GM23248 (cell line): Measurements from ENCODE around the gene ANO6. TPM values are rescaled to one million over a fixed set of nuclear protein-coding genes. Genes with fewer than 3 reads are reported as not detected.

ENCODE experiments used
- DNase-seq: peaks from one replicate; pipeline ENCODE4 v3.0.0-alpha.2; 2015
- H2AFZ ChIP-seq: fragments of 200-600 bp; sonication (generic); 2 replicates; pipeline ENCODE4 v1.6.1; 2016; ENCODE audit warnings: antibody characterized with exemption
- H3F3A ChIP-seq: fragments of 200-600 bp; sonication (generic); 2 replicates; pipeline ENCODE4 v1.6.1; 2016; ENCODE audit warnings: mild to moderate bottlenecking, antibody characterized with exemption, mixed run types; ENCODE audit not compliant: insufficient read depth
- H3K27ac ChIP-seq: fragments of 200-600 bp; sonication (generic); 2 replicates; pipeline ENCODE4 v1.5.1; 2016; ENCODE audit warnings: mild to moderate bottlenecking
- H3K27me3 ChIP-seq: fragments of 200-600 bp; sonication (generic); replicated peaks from 2 replicates; pipeline ENCODE4 v1.6.1; 2016; ENCODE audit warnings: mild to moderate bottlenecking; ENCODE audit not compliant: insufficient read depth
- H3K36me3 ChIP-seq: fragments of 200-600 bp; sonication (generic); 2 replicates; pipeline ENCODE4 v1.6.1; 2016; ENCODE audit warnings: low read depth, mild to moderate bottlenecking
- H3K4me1 ChIP-seq: fragments of 200-600 bp; sonication (generic); 2 replicates; pipeline ENCODE4 v1.6.1; 2016; ENCODE audit warnings: mild to moderate bottlenecking; ENCODE audit not compliant: insufficient read depth
- H3K4me2 ChIP-seq: fragments of 200-600 bp; sonication (generic); one replicate; pipeline ENCODE4 v1.6.1; 2016; ENCODE audit warnings: mild to moderate bottlenecking; ENCODE audit not compliant: unreplicated experiment
- H3K4me3 ChIP-seq: fragments of 200-600 bp; sonication (generic); 2 replicates; pipeline ENCODE4 v1.5.1; 2016; ENCODE audit warnings: mild to moderate bottlenecking
- H3K79me2 ChIP-seq: fragments of 200-600 bp; sonication (generic); 2 replicates; pipeline ENCODE4 v1.6.1; 2016; ENCODE audit warnings: mild to moderate bottlenecking; ENCODE audit not compliant: insufficient read depth
- H3K9ac ChIP-seq: fragments of 200-600 bp; sonication (generic); 2 replicates; pipeline ENCODE4 v1.6.1; 2016; ENCODE audit warnings: mild to moderate bottlenecking
- H3K9me2 ChIP-seq: fragments of 200-600 bp; sonication (generic); 2 replicates; pipeline ENCODE4 v1.6.1; 2016; ENCODE audit warnings: mixed run types, mild to moderate bottlenecking, moderate library complexity; ENCODE audit not compliant: insufficient read depth
- H3K9me3 ChIP-seq: fragments of 200-600 bp; sonication (generic); one replicate; pipeline ENCODE4 v1.6.1; 2017; ENCODE audit warnings: low read depth
- H4K20me1 ChIP-seq: fragments of 200-600 bp; sonication (generic); 2 replicates; pipeline ENCODE4 v1.6.0; 2016; ENCODE audit not compliant: insufficient read depth
- EZH2 ChIP-seq: fragments of 200-600 bp; sonication (generic); IDR thresholded peaks from 2 replicates; pipeline ENCODE4 v1.6.1; 2018; ENCODE audit warnings: antibody characterized with exemption, mild to moderate bottlenecking; ENCODE audit not compliant: insufficient read depth, poor library complexity, severe bottlenecking
- EZH2phosphoT487 ChIP-seq: fragments of 200-600 bp; sonication (generic); IDR thresholded peaks from 2 replicates; pipeline ENCODE4 v1.6.1; 2018; ENCODE audit warnings: antibody characterized with exemption, moderate library complexity, mild to moderate bottlenecking, low read depth; ENCODE audit not compliant: insufficient read depth
- WGBS, 2 experiments: methylation state at CpG; one replicate each; pipeline ENCODE4 v1.1.6; 2015 to 2017; ENCODE audit warnings: low lambda C conversion rate in 2 of 2, low coverage in 1 of 2; ENCODE audit errors: missing lambda C conversion rate in 2 of 2; 5-methylcytosine and 5-hydroxymethylcytosine counted together
- in situ Hi-C: fragments of 300-500 bp; cut with MboI; formaldehyde crosslinking; loops from 2 replicates; pipeline ENCODE4 v1.15.0; 2020
- polyA plus RNA-seq: library from polyadenylated mRNA; unstranded; fragments of >200 nt; fragmentation: Nextera tagmentation; extraction: Ambion mirVana; gene quantifications from 2 replicates; pipeline ENCODE4 v1.2.1, GENCODE V29; 2016
- total RNA-seq: library from RNA; depleted of rRNA; stranded (reverse); fragments of >200 nt; shearing (Covaris generic); gene quantifications from 2 replicates; pipeline ENCODE4 v1.2.3, GENCODE V29; 2014

The ANO6 gene
- total and polyA plus RNA-seq, 2 experiments from 2014 or later = 50.1 to 65.4 TPM

GRCh38 chr12:45431126-45431525, 215.2 kb downstream of the ANO6 start:
- Histone ChIP-seq H3K36me3 (peaks cover 17% of the 10 kb centered on the region; the same call in 1 of the 2 replicates), H3K4me3 (no peak overlapping the region), H3K27me3 (no peaks in the 10 kb centered on the region), H3K9me3 (no peaks in the 10 kb centered on the region), H3K4me1 (peaks cover 1% of the 10 kb centered on the region; the same call in 1 of the 2 replicates), H4K20me1 (no peaks in the 10 kb centered on the region), H2AFZ (no peak overlapping the region), H3K4me2 (no peak overlapping the region), H3K79me2 (no peaks in the 10 kb centered on the region), H3K27ac (no peak overlapping the region), H3F3A (0 out of 2 replicates have a peak, but pooled peaks cover under 1% of the 10 kb centered on the region), H3K9me2 (no peaks in the 10 kb centered on the region), H3K9ac (no peak overlapping the region)
- DNase-seq = no peak
- in situ Hi-C loops = no loop called here
- TF ChIP-seq EZH2phosphoT487 = no peak
- no peak for TF ChIP-seq EZH2
- 98% methylated on average over 5 of the region's 5 CpGs for WGBS, 2 experiments

GRCh38 chr12:45432710-45433109, 216.8 kb downstream of the ANO6 start:
- Histone ChIP-seq H4K20me1 (no peaks in the 10 kb centered on the region), H2AFZ (no peak overlapping the region), H3K27me3 (no peaks in the 10 kb centered on the region), H3K9me3 (no peaks in the 10 kb centered on the region), H3K27ac (no peak overlapping the region), H3K79me2 (no peaks in the 10 kb centered on the region), H3F3A (no peaks in the 10 kb centered on the region), H3K4me2 (no peak overlapping the region), H3K4me1 (no peaks in the 10 kb centered on the region), H3K9ac (no peak overlapping the region), H3K4me3 (no peak overlapping the region), H3K36me3 (peaks cover 17% of the 10 kb centered on the region; the same call in 1 of the 2 replicates), H3K9me2 (no peaks in the 10 kb centered on the region)
- in situ Hi-C loops = no loop called here
- no peak for TF ChIP-seq EZH2phosphoT487
- no peak for TF ChIP-seq EZH2
- no peak for DNase-seq
- WGBS, 2 experiments = 98 to 99% methylated on average over 5 of the region's 5 CpGs

GRCh38 chr12:45433441-45433868, 217.6 kb downstream of the ANO6 start:
- no peak overlapping the region for H3K9ac ChIP-seq
- H3K79me2 ChIP-seq = no peaks in the 10 kb centered on the region
- no peaks in the 10 kb centered on the region for H3F3A ChIP-seq
- no peak overlapping the region for H3K4me2 ChIP-seq
- DNase-seq = no peak
- H3K9me2 ChIP-seq = no peaks in the 10 kb centered on the region
- TF ChIP-seq EZH2phosphoT487 (no peak), EZH2 (no peak)
- in situ Hi-C loops = no loop called here
- H3K27ac ChIP-seq = no peak overlapping the region
- H3K9me3 ChIP-seq = no peaks in the 10 kb centered on the region
- no peaks in the 10 kb centered on the region for H3K27me3 ChIP-seq
- H3K4me1 ChIP-seq = no peaks in the 10 kb centered on the region
- no peaks in the 10 kb centered on the region for H4K20me1 ChIP-seq
- H3K36me3 ChIP-seq = peaks cover 17% of the 10 kb centered on the region; the same call in 1 of the 2 replicates
- H3K4me3 ChIP-seq = no peak overlapping the region
- WGBS, 2 experiments = 76% methylated on average over 6 of the region's 6 CpGs
- H2AFZ ChIP-seq = no peak overlapping the region

GRCh38 chr12:45434094-45434493, 218.2 kb downstream of the ANO6 start:
- no peak overlapping the region for H3K9ac ChIP-seq
- no peaks in the 10 kb centered on the region for H3K4me1 ChIP-seq
- no peaks in the 10 kb centered on the region for H3K27me3 ChIP-seq
- TF ChIP-seq EZH2 (no peak), EZH2phosphoT487 (no peak)
- H3K79me2 ChIP-seq = no peaks in the 10 kb centered on the region
- H3K4me2 ChIP-seq = no peak overlapping the region
- no peaks in the 10 kb centered on the region for H4K20me1 ChIP-seq
- no peaks in the 10 kb centered on the region for H3K9me2 ChIP-seq
- H3K36me3 ChIP-seq = peaks cover 10% of the 10 kb centered on the region; the same call in 1 of the 2 replicates
- no peaks in the 10 kb centered on the region for H3K9me3 ChIP-seq
- H3K4me3 ChIP-seq = no peak overlapping the region
- H3F3A ChIP-seq = no peaks in the 10 kb centered on the region
- H2AFZ ChIP-seq = no peak overlapping the region
- no peak overlapping the region for H3K27ac ChIP-seq
- in situ Hi-C loops = no loop called here
- no peak for DNase-seq
- WGBS, 2 experiments = 97 to 98% methylated on average over 7 of the region's 7 CpGs
